ENCODE data around the gene KCNK3.

GRCh38 chr2:26743852-26744251 lies 51.3 kb downstream of the KCNK3 start:
- TF ChIP-seq POLR2AphosphoS5 (IDR thresholded peaks at IDR 0.05; ENCODE audit: low read depth, low read length) (no peak), CTCF (IDR thresholded peaks at IDR 0.05) (no peak), SIN3A (IDR thresholded peaks at IDR 0.05; ENCODE audit: borderline replicate concordance, insufficient read depth, low read depth, low read length) (no peak), TCF7L2 (IDR thresholded peaks at IDR 0.05; ENCODE audit: low read depth, low read length) (no peak)
